Activated CD8-positive, alpha-beta memory T cell treated with anti-CD3 and anti-CD28 coated beads, Interleukin-2, amount 50 U/mL, for 24 hours (primary cell): ENCODE measurements around the gene BLCAP.
"Not testable (repeated sequence)": the region's sequence is repeated elsewhere in the genome, so short reads cannot be mapped to it uniquely, and the experiment has no call there.

Source experiments
- DNase-seq: peaks from one replicate; pipeline ENCODE4 v3.0.0-alpha.2; 2020; ENCODE audit errors: extremely low read depth

The BLCAP gene

DNA sequence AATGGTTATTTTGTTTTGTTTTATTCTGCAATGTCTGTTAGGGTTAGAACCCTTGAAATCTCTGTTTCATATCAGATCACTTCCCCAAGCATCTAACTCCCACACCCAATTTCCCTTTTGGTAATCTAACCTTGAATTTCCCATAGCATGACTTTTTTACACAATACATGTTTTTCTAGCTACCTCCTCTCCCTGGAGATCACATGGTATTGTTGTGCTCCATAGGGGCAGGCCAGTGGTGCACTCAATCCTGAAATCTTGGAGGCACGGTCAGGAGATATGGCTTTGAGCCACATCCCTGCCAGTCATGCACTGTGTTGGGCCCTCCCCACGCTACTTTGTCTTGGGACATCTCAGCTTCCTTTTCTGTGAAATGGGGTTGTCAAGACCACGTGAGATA lies 43.3 kb downstream of the BLCAP start:
- DNase-seq = no peak

DNA sequence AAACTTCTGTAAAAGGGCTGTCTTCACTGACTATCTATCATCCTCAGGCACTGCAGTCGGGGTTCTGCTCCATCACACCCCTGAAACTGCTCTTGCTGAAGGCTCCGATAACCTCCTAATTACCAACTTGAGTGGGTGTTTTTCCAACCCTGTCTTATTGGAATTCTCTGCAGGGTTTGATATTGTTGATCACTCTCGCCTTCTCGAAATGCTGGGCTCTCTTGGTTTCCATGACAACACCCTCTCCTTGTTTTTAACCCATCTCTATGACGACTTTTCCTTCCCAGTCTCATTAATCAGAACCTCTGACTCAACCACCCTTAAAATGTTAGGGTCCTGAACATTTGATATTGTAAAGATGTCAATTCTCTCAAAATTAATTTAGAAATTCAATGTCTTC lies 46.1 kb downstream of the BLCAP start:
- DNase-seq = no peak

DNA sequence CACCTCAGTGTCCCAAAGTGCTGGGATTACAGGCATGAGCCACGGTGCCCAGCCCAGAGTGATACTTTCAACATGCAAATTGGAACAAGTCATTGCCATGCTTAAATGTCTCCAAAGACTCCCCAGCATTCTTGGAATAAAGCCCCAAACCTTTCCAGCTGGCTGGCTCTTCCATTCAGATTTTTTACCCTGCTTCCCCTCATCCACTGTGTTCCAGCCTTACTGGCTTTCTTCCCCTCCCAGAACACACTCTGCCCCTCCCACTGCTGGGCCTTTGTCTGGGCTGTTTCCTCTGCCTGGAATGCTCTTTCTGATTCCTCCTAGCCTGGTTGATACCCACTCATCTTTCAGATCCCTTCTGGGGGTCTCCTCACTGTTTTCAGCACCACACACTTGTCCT lies 46.8 kb downstream of the BLCAP start:
- no peak for DNase-seq

DNA sequence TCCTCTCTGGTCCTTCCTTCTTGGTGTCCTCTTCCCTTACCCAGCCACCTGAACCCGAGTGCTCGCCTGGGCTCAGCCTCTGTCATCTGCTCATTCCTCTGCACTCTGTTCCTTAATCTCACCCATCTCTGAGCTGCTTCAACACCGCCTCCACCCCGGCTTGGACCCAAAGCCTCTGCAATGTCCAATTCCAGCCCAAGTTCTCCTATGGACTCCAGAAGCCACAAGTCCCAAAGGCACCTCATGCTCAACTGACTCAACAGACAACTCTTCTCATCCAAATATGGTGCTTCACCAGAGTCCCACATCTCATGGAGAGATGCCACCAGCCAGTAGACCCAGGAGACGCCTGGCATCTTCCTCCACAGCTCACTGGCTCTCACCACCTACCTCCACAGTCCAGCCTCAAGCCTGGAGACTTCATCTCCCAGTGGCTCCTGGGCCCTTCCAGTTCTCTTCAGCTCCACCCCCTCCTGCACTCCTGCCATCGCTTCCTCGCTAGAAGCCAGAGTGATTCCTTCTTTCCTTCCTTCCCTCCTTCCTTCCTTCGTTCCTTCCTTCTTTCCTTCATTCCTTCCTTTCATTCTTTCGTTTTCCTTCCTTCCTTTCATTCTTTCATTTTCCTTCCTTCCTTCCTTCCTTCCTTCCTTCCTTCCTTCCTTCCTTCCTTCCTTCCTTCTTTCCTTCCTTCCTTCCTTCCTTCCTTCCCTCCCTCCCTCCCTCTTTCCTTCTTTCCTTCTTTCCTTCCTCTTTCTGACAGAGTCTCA lies 47.6 kb downstream of the BLCAP start:
- DNase-seq = no peak

DNA sequence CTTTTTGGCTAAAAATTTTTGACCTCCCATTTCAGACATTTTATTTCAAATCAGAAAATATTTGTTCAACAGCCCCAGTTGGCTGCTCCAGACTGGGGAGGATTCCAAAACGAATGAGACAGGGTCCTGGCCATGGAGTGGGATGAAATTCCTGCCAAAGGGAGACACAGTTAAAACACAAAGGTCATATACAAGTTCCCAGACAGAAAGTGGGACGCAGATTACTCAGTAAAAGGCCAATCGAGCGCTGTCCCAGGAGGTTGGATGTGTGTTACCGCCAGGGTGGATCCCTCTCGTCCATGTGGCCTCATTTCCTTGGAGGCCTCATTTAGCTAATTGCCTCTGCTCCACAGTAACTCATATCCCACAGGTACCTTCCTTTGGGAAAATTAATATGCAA lies 48.4 kb downstream of the BLCAP start:
- DNase-seq = no peak

DNA sequence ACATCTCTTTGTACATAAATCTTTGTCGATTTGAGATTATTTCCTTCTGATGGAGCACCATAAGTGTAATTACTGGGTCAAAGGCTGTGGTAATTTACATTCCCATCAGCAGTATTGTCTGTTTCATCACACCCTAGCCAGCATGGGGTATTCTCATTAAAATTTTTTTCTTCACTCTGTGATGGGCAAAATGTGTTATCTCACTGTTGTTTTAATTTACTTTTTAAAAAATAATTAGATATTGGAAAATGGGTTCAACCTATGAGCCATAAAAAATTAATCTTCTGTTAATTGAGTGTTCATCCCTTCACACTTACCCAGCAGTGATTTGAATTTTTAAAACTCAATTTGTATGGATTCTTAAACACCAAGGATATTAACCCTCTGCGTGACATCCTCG lies 50.6 kb downstream of the BLCAP start:
- no peak for DNase-seq

DNA sequence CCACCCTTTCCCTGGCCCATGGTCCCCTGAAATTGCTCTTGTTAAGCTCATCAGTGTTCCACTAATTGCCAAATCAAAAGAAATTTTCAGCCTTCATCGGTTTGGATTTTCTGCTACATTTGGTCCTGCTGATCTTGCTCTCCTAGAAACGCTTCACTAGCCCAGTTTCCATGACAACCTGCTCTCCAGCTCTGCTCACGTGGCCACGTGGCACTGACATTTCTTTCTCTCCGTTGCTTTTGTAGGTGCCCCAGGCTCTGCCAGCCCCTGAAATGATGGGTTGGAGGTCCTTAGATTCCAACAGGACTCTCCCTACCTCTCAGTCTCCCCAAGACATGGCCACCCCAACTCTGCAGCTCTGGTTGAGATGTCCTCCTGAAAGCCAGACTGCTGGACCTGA lies 52.4 kb downstream of the BLCAP start:
- DNase-seq = no peak

DNA sequence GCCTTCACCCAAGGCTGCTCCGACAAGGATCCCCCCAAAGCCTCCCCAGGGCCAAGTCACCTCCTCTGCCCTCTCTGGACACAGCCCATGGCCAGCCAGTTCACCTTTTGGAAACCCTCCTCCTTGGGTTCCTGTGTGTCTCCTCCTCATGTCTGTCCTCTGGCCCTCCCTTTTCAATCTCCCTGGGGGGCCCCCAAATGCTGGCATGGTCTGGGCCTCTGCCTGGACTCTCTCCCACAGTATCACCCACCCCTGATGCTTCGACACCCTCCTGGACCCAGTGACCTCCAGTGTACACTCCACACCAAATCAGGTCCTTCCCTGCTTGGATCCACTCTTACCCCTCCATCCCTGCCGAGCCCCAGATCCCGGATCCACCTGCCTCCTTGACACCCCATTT lies 53.3 kb downstream of the BLCAP start:
- DNase-seq = no peak

DNA sequence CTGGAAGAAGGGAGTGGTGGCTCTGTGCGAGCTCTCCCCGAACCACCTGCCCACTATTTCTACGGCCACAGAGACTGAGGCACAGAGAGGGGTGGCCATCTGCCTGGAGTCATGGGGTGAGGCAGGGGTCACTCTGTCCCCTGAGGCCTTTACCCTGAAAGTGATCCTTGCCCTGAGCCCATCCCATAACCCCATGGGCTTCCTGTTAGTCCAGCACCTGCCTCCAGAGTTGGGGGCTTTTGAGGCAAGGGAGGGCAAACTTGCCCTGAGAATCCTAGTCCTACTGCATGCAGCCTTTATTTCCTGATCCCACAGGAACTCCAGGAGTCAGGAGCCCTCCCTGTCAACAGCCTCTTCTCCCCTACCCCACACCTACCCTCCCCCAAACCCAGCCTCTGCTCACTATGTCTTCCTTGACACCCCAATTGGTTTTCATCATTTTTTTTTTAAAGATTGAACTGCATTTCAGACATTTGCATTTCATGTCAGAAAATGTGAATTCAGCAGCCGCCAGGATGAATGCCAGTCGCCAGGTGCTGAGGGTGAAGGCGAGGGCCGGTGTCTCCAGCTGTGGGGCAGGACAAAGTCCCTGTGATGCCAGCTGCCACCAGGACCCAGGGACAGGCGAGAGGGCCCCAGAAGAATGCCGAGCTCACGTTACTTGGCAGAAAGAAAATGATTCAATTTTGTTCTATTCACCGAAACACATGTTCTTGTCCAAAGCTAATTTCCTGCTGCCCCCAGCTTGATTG lies 54.3 kb downstream of the BLCAP start:
- DNase-seq = no peak

DNA sequence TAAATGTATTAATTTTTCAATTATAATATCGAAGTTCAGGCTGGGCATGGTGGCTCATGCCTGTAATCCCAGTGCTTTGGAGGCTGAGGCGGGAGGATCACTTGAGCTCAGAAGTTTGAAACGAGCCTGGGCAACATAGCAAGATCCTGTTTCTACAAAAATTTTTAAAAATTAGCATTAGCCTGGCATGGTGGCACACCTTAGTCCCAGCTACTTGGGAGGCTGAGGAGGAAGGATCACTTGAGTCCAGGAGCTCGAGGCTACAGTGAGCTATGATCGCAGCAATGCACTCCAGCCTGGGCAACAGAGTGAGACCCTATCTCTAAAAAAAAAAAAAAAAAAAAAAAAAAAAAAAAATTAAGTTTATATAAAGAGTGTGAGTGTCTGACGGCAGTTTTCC lies 55.2 kb downstream of the BLCAP start:
- not testable (repeated sequence) for DNase-seq

DNA sequence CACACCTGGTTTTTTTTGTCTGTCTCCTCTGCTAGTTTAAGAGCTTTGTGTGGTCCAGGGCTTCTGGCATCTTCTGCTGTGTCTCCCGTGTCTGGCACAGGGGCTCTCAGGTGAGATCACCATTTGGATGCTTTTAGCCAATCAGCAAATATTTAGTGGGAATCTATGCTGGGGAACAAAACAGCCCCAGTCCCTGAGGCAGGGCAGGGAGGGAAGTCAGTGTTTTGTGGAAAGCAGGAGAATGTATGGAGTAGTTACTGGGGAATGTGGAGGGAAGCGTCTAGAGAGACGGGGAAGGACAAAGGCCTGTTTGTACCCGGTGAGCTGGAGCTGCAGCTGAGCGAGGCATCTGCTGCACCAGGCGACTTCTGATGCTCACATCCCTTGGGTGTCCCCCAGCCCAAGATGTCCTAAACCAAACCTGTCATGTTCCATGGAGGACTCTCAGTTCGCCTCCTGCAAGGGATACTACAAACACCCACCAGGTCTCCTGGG lies 55.9 kb downstream of the BLCAP start:
- no peak for DNase-seq

DNA sequence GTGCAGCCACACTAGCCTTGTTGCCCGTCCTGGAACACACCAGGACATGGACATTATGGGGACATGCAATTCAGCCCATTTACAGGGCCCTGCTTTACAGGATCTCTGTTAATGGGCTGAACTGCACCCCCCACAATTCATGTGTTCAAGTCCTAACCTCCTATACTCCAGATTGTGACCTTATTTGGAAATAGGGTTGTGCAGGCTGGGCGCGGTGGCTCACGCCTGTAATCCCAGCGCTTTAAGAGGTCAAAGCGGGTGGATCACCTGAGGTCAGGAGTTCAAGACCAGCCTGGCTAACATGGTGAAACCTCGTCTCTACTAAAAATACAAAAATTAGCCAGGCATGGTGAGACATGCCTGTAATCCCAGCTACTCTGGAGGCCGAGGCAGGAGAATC lies 57.5 kb downstream of the BLCAP start:
- not testable (repeated sequence) for DNase-seq

DNA sequence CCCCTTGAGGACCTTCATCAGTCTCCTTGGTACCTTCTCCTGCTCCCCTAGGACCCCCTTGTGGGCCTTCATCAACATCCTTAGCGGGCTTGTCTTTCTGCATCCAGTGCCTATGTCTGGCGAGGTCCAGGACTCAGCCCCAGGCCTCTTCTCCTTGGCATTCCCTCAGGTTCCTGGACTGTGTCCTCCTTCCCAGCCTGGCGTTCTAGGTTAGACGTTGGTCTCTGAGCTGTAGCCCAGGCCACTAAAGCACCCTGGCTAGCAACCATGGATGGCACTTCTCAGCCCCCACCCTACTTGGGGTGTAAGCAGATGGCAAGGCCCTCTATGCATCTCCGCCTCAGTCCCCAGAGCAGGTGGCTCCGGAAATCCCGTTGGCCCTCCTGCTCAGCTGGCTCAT lies 58.1 kb downstream of the BLCAP start:
- DNase-seq = no peak

DNA sequence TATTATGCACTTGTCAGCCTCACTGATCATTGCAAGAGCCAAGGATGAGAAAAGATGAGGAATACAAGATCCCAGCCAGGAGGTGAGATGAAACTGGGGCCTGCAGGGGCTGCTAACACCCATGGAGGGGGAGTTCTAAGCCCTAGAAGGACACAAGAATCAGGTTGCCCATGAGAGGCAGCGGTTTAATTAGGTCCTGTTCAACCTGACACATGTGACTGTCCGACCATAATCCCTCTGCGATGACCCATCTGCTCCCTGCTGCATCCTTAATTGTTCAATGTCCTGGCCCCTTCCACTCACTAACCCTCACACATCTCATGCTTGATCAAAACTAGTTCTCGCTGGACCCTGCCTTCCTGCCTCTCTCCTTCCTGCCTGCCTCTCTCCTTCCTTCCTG lies 58.8 kb downstream of the BLCAP start:
- DNase-seq = no peak
